CD4-positive, CD25-positive, alpha-beta regulatory T cell (primary cell): Measurements from ENCODE around the gene CFAP97D1. TPM values are rescaled to one million over a fixed set of nuclear protein-coding genes. Genes with fewer than 3 reads are reported as not detected.

Source experiments
- ATAC-seq, 2 donors: fragments of 150-1000 bp; cut with Tn5 transposase; one replicate each; pipeline ENCODE4 v1.10.0; 2021; ENCODE audit warnings: low read depth in 2 of 2, moderate number of reproducible peaks in 2 of 2, moderate library complexity in 1 of 2
- DNase-seq, 3 donors: peaks; one replicate each; pipeline versions ENCODE4 v3.0.0 to v3.0.0-alpha.2; 2012 to 2022; ENCODE audit warnings: mixed read lengths in 1 of 3
- H3K27ac ChIP-seq: one replicate; pipeline ENCODE4 v1.7.0; 2013; ENCODE audit warnings: mild to moderate bottlenecking, low read length; ENCODE audit not compliant: insufficient read depth, poor library complexity, severe bottlenecking
- H3K27me3 ChIP-seq: one replicate; pipeline ENCODE4 v1.7.0; 2013; ENCODE audit warnings: low read length; ENCODE audit not compliant: control insufficient read depth, insufficient read depth
- H3K36me3 ChIP-seq: one replicate; pipeline ENCODE4 v1.7.0; 2013; ENCODE audit warnings: mild to moderate bottlenecking, low read length, moderate library complexity; ENCODE audit not compliant: control insufficient read depth, insufficient read depth
- H3K4me1 ChIP-seq: 2 replicates; pipeline ENCODE4 v1.7.0; 2013; ENCODE audit warnings: mild to moderate bottlenecking, low read length; ENCODE audit not compliant: insufficient read depth, control insufficient read depth, poor library complexity, severe bottlenecking
- H3K4me3 ChIP-seq: one replicate; pipeline ENCODE4 v1.7.0; 2013; ENCODE audit warnings: low read depth, mild to moderate bottlenecking, low read length, moderate library complexity
- H3K9me3 ChIP-seq, 2 experiments: 1 replicate in 1 of 2; 2 replicates in 1 of 2; pipeline ENCODE4 v1.7.0; 2013; ENCODE audit warnings: low read length in 2 of 2, mild to moderate bottlenecking in 1 of 2, moderate library complexity in 1 of 2; ENCODE audit not compliant: control insufficient read depth in 2 of 2
- H3K27ac Mint-ChIP-seq, 3 donors: one replicate each; pipeline ENCODE4 v1.8.0; 2020 to 2022; ENCODE audit warnings: mild to moderate bottlenecking in 3 of 3, mixed read lengths in 3 of 3, moderate library complexity in 2 of 3
- H3K27me3 Mint-ChIP-seq: one replicate; pipeline ENCODE4 v1.8.0; 2022; ENCODE audit warnings: mild to moderate bottlenecking, mixed read lengths
- H3K36me3 Mint-ChIP-seq: one replicate; pipeline ENCODE4 v1.8.0; 2020; ENCODE audit warnings: mixed read lengths
- H3K4me1 Mint-ChIP-seq, 4 donors: one replicate each; pipeline ENCODE4 v1.8.0; 2020 to 2022; ENCODE audit warnings: mixed read lengths in 4 of 4, mild to moderate bottlenecking in 1 of 4
- H3K4me3 Mint-ChIP-seq, 4 donors: one replicate each; pipeline ENCODE4 v1.8.0; 2020 to 2022; ENCODE audit warnings: mild to moderate bottlenecking in 4 of 4, mixed read lengths in 4 of 4, moderate library complexity in 3 of 4
- H3K9me3 Mint-ChIP-seq, 7 donors: one replicate each; pipeline ENCODE4 v1.8.0; 2020 to 2022; ENCODE audit warnings: mixed read lengths in 7 of 7, mild to moderate bottlenecking in 3 of 7, moderate library complexity in 2 of 7
- polyA plus RNA-seq, 4 donors: library from polyadenylated mRNA; unstranded; fragments of 300-500 nt; fragmentation: Illumina TruSeq; gene quantifications; one replicate each; pipeline ENCODE4 v1.2.3, GENCODE V29; 2021
- total RNA-seq: library from RNA; stranded (reverse); gene quantifications from one replicate; pipeline ENCODE4 v1.2.3, GENCODE V29; 2022

Gene CFAP97D1
- total and polyA plus RNA-seq, 5 donors from 2014 or later: not detected

DNA sequence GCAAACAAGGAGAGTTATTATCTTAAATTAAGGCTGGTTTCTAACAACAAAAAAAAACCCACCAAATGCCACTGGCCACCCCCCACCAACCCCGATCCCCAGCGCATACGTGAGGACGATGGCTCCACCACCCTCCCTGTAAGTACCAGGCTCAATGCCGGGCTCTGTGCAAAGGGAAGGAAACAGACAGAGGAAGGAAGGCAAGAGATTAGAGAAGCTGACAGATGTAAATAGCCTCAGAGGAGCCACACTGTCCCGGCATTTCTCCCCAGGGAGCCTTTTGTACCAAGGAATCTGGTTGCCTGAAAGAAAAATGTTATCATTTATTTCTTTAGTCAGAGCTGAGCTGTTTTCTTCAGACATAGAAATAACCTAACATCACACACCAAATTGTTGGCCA is 34.7 kb upstream of the CFAP97D1 start:
- peaks cover 0 to 2% (median 0%) of the 10 kb centered on the region in 7 donors for H3K9me3 Mint-ChIP-seq
- no peak for DNase-seq
- no peaks in the 10 kb centered on the region for H3K9me3 ChIP-seq
- no peaks in the 10 kb centered on the region for H3K36me3 Mint-ChIP-seq
- no peak overlapping the region for H3K27ac ChIP-seq
- no peak overlapping the region for H3K4me3 Mint-ChIP-seq
- no peak overlapping the region for H3K27ac Mint-ChIP-seq
- no peak overlapping the region for H3K4me3 ChIP-seq
- no peak for ATAC-seq
- no peaks in the 10 kb centered on the region for H3K4me1 Mint-ChIP-seq
- H3K36me3 ChIP-seq: no peaks in the 10 kb centered on the region
- peaks cover 4% of the 10 kb centered on the region for H3K27me3 ChIP-seq
- no peaks in the 10 kb centered on the region for H3K4me1 ChIP-seq
- H3K27me3 Mint-ChIP-seq: peaks cover 36% of the 10 kb centered on the region

DNA sequence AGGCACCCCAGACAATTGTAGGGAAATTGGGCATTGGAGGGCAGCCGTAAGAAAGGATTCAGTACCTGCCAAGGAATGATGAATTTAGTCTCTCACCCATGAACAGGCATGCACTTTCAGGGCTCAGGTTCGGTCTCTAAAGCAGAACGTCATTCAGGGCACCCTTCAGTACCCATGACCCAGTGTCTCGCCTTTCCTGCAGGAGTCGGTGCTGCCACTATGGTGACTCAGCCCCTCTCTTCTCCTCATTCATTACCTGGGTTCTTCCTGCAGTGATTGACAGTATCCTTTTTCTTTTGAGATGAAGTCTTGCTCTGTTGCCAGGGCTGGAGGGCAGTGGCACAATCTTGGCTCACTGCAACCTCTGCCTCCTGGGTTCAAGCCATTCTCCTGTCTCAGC is 30.1 kb upstream of the CFAP97D1 start:
- Histone ChIP-seq H3K9me3 (no peaks in the 10 kb centered on the region), H3K27ac (no peak overlapping the region), H3K4me1 (peaks cover 1% of the 10 kb centered on the region), H3K27me3 (peaks cover 17% of the 10 kb centered on the region), H3K36me3 (no peaks in the 10 kb centered on the region), H3K4me3 (no peak overlapping the region)
- no peak for DNase-seq
- Mint-ChIP-seq H3K36me3 (no peaks in the 10 kb centered on the region), H3K9me3 (no peaks in the 10 kb centered on the region), H3K4me1 (no peaks in the 10 kb centered on the region), H3K27me3 (peaks cover 39% of the 10 kb centered on the region), H3K4me3 (no peak overlapping the region), H3K27ac (no peak overlapping the region)
- no peak for ATAC-seq

DNA sequence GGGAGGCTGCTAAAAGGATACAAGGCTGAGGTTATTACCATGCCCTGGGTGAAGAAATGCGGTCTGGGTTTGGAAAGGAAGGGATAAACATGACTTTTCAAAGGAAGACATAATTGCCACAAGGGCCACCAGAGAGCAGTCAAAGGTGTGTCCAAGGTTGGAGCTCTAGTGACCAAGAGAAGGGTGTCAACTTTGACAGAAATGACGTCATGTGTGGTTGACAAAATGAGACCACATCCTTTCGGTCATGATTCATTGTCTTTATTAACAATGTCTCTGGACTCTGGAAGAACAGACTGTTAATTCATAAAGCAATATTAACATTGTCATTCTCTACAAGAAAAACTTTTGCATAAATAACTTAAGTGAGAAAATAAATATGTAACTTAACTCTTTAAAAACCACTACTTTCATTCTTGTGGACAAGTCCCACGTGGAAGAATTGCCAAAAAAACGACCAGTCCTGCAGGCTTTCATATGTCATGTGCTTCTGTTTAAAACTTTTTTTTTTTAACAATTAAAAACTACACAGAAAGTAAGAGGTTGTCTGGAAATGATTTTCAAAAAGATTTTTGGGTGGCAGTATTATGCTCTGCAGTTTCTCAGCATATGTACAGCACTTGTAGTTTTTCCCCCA is 26.6 kb upstream of the CFAP97D1 start:
- H3K27me3 Mint-ChIP-seq: peaks cover 37% of the 10 kb centered on the region
- no peak overlapping the region for H3K4me3 ChIP-seq
- H3K4me3 Mint-ChIP-seq: no peak overlapping the region
- peaks cover 13% of the 10 kb centered on the region for H3K27me3 ChIP-seq
- peaks cover 3% of the 10 kb centered on the region for H3K4me1 ChIP-seq
- no peaks in the 10 kb centered on the region for H3K9me3 Mint-ChIP-seq
- no peaks in the 10 kb centered on the region for H3K9me3 ChIP-seq
- no peak for DNase-seq
- H3K4me1 Mint-ChIP-seq: no peaks in the 10 kb centered on the region
- H3K36me3 Mint-ChIP-seq: no peaks in the 10 kb centered on the region
- ATAC-seq: no peak
- H3K27ac ChIP-seq: no peak overlapping the region
- no peaks in the 10 kb centered on the region for H3K36me3 ChIP-seq
- no peak overlapping the region for H3K27ac Mint-ChIP-seq

DNA sequence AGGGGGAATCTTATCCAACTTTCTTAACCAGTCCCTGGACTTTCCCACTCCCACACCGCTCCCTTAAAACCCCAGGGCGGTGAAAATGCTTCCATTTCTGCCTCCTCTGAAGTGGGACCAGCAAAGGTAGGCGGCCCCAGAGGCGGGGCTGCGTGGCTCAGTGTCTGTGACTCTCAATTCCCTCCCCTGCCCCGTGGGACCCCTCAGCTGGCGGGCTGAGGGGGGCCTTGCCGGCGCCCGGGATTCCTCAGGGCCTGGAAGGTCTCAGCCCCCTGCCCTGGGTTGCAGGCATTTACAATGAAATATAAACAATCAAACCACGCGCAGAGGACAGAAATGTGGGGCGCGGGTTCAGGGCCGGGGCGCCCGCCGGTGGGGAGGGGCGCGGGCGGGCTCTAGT is 25.3 kb upstream of the CFAP97D1 start:
- no peaks in the 10 kb centered on the region for H3K9me3 Mint-ChIP-seq
- no peak overlapping the region for H3K27ac ChIP-seq
- no peak overlapping the region for H3K4me3 ChIP-seq
- no peaks in the 10 kb centered on the region for H3K4me1 Mint-ChIP-seq
- H3K9me3 ChIP-seq: no peaks in the 10 kb centered on the region
- H3K27me3 Mint-ChIP-seq: peaks cover 32% of the 10 kb centered on the region
- no peaks in the 10 kb centered on the region for H3K36me3 ChIP-seq
- H3K27me3 ChIP-seq: peaks cover 13% of the 10 kb centered on the region
- H3K36me3 Mint-ChIP-seq: no peaks in the 10 kb centered on the region
- H3K4me3 Mint-ChIP-seq: no peak overlapping the region
- DNase-seq (no peak), ATAC-seq (no peak)
- H3K27ac Mint-ChIP-seq: no peak overlapping the region
- H3K4me1 ChIP-seq: peaks cover 3% of the 10 kb centered on the region

DNA sequence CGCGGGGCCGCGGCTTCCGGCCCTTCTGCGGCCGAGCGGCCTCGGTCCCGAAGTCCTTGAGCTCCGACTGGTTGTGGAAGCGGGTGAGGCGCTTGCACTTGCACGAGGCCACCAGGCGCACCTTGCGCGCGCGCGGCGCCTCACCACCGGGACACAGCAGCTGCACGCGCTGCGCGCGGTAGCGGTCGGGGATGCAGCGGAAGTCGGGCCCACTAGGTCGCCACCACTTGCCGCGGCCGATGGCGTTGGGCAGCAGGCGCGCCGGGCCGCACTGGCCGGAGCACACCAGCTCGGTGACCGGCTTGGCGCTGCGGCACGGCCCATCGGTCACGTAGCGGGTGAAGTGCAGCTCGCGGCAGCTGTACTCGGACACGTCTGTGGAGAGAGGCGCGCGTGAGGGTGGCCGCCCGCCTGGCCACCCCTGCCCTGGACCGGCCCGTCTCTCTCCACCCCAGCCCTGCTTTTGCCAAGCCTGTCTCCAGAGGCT is 24.8 kb upstream of the CFAP97D1 start:
- Histone ChIP-seq H3K9me3 (no peaks in the 10 kb centered on the region), H3K36me3 (no peaks in the 10 kb centered on the region), H3K27me3 (peaks cover 13% of the 10 kb centered on the region), H3K27ac (no peak overlapping the region), H3K4me3 (no peak overlapping the region), H3K4me1 (peaks cover 3% of the 10 kb centered on the region)
- Mint-ChIP-seq H3K27ac (no peak overlapping the region), H3K9me3 (no peaks in the 10 kb centered on the region), H3K4me3 (no peak overlapping the region), H3K36me3 (no peaks in the 10 kb centered on the region), H3K27me3 (peaks cover 37% of the 10 kb centered on the region), H3K4me1 (no peaks in the 10 kb centered on the region)
- ATAC-seq (no peak), DNase-seq (peak in 1 of 3 donors; percentile 37)

DNA sequence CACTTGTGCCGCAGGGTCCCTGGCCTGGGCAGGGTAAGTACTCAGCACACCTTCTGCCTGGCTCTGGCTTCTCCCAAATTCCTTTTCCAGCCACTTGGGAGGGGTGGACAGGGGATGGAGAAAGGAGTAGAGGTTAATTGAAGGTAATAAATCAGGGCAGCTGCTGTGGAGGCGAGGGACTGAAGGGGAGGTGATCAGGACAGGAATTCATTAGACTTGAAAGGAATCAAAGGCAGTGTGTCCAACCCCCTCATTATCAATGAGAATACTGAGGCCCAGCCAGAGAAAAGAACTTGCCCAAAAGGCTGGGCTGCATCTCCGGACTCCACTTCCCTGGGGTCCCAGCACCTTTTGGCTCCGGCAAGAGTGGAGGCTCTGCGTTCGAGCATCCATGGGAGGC is 24.0 kb upstream of the CFAP97D1 start:
- DNase-seq (no peak), ATAC-seq (no peak)
- H3K27ac ChIP-seq: no peak overlapping the region
- Mint-ChIP-seq H3K27ac (peak overlapping the region in 1 of 3 donors; percentile 52), H3K36me3 (no peaks in the 10 kb centered on the region), H3K4me1 (no peaks in the 10 kb centered on the region), H3K27me3 (peaks cover 38% of the 10 kb centered on the region), H3K4me3 (no peak overlapping the region), H3K9me3 (no peaks in the 10 kb centered on the region)
- H3K27me3 ChIP-seq: peaks cover 13% of the 10 kb centered on the region
- H3K4me1 ChIP-seq: peaks cover 3% of the 10 kb centered on the region
- no peaks in the 10 kb centered on the region for H3K9me3 ChIP-seq
- no peak overlapping the region for H3K4me3 ChIP-seq
- no peaks in the 10 kb centered on the region for H3K36me3 ChIP-seq

DNA sequence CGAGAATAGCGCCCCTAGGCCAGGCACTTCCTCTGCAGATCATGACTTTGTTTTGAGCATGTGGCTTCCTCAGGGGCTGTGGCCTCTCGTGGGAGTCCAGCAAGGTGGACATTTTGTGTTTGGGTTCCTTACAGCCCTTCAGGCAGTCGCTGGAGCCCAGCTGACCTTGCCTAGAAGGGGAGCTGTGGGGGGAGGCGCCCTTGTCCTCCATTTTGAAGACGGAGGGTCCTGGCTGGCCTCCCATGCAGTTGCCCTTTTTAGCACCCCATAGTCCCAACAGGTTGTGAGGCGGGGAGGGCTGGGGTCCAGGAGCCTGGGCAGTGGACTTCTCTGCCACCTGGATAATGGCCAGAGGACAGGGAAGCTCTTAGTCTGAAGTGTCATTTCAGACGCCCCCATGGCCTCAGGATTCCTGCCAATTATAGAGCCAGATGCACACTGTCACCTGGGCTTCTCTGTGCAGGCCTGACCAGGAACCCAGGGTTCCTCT is 23.0 kb upstream of the CFAP97D1 start:
- H3K4me3 ChIP-seq: no peak overlapping the region
- peaks cover 3% of the 10 kb centered on the region for H3K4me1 ChIP-seq
- H3K27me3 ChIP-seq: peaks cover 13% of the 10 kb centered on the region
- peaks cover 38% of the 10 kb centered on the region for H3K27me3 Mint-ChIP-seq
- H3K9me3 ChIP-seq: no peaks in the 10 kb centered on the region
- H3K36me3 ChIP-seq: no peaks in the 10 kb centered on the region
- no peaks in the 10 kb centered on the region for H3K9me3 Mint-ChIP-seq
- DNase-seq (no peak), ATAC-seq (no peak)
- H3K27ac Mint-ChIP-seq: no peak overlapping the region
- H3K4me1 Mint-ChIP-seq: no peaks in the 10 kb centered on the region
- H3K4me3 Mint-ChIP-seq: no peak overlapping the region
- H3K27ac ChIP-seq: no peak overlapping the region
- no peaks in the 10 kb centered on the region for H3K36me3 Mint-ChIP-seq

DNA sequence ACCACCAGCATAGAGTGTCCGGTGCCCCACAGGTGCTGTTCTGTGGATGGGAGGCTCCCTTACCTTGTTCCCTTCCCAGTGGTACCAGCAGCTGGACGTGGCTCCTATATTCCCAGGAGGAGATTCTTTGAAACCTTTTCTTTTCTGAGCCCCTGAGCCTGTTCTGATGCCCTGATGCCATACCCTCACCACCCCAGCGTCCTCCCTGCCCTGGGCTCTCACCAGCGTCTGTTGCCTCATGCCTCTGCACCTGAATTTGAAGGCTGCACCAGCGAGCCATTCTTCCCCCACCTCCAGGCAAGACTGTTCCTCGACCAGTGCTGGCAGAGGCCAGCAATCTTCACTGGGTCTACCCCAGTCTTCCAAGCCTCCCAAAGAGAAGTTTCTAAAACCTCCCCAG is 22.1 kb upstream of the CFAP97D1 start:
- H3K9me3 Mint-ChIP-seq: no peaks in the 10 kb centered on the region
- no peaks in the 10 kb centered on the region for H3K36me3 ChIP-seq
- no peaks in the 10 kb centered on the region for H3K9me3 ChIP-seq
- H3K36me3 Mint-ChIP-seq: no peaks in the 10 kb centered on the region
- no peak for DNase-seq
- H3K4me1 Mint-ChIP-seq: no peaks in the 10 kb centered on the region
- H3K27me3 Mint-ChIP-seq: peaks cover 33% of the 10 kb centered on the region
- H3K27ac Mint-ChIP-seq: no peak overlapping the region
- H3K27ac ChIP-seq: no peak overlapping the region
- peaks cover 8% of the 10 kb centered on the region for H3K27me3 ChIP-seq
- no peak overlapping the region for H3K4me3 Mint-ChIP-seq
- no peak overlapping the region for H3K4me3 ChIP-seq
- H3K4me1 ChIP-seq: peaks cover 3% of the 10 kb centered on the region
- ATAC-seq: no peak
